ENCODE data around the gene IGFN1.
"Not testable (repeated sequence)": the region's sequence is repeated elsewhere in the genome, so short reads cannot be mapped to it uniquely, and the experiment has no call there.

Gene IGFN1

GRCh38 chr1:201190624-201191051 is at the start of gene IGFN1:
Gene IGFN1 (plus strand): TSS chr1:201190824. CDS start chr1:201193294, 2,470 bp downstream.
- DNase-seq (ENCODE audit: low read depth in 2 of 2), result no peak

- DNase-seq (ENCODE audit: low read depth in 2 of 2), result no peak
Measured at GRCh38 chr1:201140941-201141260, 49.7 kb upstream of the IGFN1 start.

DNA sequence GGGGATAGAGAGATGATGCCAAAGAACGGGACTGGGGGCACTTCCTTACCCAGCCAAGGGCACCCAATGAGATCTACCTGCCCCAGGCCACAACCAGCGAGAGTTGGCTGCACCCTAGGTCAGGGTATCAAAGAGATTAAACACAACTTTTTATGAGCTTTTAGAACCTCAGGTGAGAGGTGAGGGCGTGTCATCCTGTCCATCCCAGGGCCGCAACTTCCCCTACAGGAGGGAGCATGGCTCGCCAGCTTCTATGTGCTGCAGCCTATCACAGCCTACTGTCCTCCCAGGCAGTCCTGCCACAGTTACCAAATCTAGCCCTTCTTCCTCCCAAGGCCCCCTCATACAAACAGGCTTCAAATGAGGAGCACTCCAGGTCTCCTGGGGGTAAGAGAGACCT is 49.2 kb upstream of the IGFN1 start:
- no peak for DNase-seq (ENCODE audit: low read depth in 2 of 2)

DNA sequence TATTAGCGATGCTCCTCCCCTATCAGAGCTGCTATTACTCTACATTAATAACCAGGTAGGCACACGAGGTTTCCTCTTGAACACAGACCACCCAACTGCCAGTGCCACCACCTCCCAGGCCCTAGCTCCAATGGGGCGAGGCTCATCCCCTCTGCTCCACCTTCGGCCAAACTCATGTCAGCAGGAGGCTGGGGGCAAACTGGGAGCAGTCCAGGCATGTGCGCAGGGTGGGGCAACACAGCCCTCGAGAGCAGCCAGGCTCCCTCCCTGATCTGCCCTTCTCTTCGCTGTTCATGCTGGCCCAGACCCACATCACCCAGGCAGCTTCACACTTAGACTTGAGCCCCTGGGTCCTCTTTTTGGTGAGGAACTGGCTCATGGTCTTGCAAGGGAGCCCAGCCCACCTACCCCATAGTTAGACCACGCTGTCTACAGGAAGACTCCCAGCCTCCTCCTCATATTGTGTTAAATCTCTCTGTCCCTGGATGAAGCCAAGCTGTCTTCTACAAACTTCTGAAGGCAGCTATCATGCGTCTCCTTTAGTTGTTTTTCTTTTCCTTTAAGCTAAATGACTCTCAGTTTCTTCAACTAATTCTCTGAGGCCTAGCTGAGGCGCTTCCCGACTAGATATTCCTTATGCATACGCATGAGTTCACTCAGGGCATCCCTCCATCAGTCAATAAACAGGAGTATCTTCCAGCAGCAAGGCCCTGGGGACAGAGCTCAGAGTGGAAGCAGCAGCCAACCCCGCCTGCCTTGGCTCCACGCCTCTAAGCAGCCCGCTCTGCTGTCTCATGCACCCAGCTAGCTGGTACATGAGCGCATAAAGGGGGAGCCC is 48.4 kb upstream of the IGFN1 start:
- no peak for DNase-seq (ENCODE audit: low read depth in 2 of 2)

DNA sequence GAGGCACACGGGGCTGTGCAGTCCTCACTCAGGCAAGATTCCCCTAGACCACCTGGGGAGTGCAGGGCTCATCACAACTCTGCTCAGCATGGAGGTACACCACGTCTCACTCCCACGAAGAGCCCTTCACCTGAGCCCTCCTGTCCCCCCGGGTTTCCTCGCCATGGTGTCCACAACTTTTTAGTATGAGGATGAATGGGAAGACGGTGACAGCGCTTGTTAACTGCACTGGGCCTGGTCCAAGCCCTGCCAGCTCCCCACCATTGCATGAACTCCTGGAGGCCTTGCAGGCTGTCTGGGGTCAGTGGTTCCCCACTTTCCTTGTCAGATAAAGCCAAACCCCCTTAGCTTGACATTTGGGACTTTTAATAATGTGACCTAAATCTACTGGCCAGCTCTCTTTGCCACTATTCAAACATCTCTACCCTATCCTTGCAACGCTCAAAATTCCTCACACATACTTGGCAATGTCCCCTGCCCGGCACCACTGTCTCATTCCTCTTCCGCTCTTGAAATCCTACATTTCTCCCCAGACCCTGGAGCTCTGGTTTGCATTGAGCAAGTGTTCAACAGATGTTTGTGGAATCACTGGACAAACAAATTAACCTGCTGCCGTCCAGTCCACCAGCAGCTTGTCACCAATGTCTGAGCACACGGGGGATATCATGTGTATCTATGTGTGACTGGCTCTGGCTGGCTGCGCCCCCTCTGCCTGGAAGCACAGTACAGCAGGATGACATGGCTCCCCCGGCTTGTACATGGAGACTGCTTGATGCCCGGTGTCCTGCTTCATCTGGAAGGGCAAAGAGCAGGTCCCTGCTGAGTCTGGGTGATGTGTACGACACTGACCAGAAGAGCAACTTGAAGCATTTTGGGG is 47.5 kb upstream of the IGFN1 start:
- DNase-seq (ENCODE audit: low read depth in 2 of 2), result no peak

GRCh38 chr1:201143726-201144635 is 46.6 kb upstream of the IGFN1 start:
- no peak for DNase-seq (ENCODE audit: low read depth in 2 of 2)

GRCh38 chr1:201144701-201145100 is 45.9 kb upstream of the IGFN1 start:
- DNase-seq (ENCODE audit: low read depth in 2 of 2), result no peak

DNA sequence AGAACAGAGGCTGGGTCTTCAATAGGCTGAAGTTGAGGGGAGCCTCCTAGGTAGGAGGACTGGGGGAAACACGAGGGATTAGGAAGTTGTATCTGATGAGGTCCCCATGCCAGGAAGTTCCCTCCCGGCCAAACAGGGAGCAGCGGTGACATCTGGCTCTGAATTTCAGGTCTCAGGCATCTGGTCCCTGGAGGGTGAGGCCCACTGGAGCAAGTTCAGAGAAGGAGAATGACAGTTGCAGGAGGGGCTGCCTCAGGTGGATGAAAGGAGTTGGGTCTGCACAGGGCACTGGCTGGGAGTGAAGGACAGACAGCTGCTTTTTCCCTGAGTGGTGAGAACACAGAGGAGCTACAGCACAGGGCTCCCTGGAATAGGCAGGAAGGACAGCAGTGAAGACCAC is 45.5 kb upstream of the IGFN1 start:
- no peak for DNase-seq (ENCODE audit: low read depth in 2 of 2)

DNA sequence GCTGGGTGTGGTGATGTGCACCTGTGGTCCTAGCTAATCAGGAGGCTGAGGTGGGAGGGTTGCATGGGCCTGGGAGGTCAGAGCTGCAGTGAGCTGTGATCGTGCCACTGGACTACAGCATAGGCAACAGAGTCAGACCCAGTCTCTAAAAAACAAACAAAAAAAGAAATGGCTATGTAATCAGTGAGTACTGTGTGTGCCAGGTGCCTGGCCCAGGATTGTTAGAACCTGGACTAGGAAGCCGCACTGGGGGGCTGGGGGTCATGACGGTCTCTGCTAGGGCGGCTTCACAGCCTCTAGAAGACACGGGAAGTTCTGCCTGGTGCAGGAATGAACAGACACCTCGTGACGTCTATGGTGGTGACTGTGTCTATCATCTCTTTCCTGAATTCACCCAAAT is 44.8 kb upstream of the IGFN1 start:
- DNase-seq (ENCODE audit: low read depth in 2 of 2), result no peak

GRCh38 chr1:201146626-201147390 is 43.8 kb upstream of the IGFN1 start:
- no peak for DNase-seq (ENCODE audit: low read depth in 2 of 2)

GRCh38 chr1:201147396-201148015 is 43.1 kb upstream of the IGFN1 start:
- DNase-seq (ENCODE audit: low read depth in 2 of 2), result no peak

GRCh38 chr1:201149400-201149799 is 41.2 kb upstream of the IGFN1 start:
- DNase-seq (ENCODE audit: low read depth in 2 of 2), result no peak

GRCh38 chr1:201153474-201154388 is 36.9 kb upstream of the IGFN1 start:
- DNase-seq (ENCODE audit: low read depth in 2 of 2), result peak in 1 of 2 donors; percentile 3

DNA sequence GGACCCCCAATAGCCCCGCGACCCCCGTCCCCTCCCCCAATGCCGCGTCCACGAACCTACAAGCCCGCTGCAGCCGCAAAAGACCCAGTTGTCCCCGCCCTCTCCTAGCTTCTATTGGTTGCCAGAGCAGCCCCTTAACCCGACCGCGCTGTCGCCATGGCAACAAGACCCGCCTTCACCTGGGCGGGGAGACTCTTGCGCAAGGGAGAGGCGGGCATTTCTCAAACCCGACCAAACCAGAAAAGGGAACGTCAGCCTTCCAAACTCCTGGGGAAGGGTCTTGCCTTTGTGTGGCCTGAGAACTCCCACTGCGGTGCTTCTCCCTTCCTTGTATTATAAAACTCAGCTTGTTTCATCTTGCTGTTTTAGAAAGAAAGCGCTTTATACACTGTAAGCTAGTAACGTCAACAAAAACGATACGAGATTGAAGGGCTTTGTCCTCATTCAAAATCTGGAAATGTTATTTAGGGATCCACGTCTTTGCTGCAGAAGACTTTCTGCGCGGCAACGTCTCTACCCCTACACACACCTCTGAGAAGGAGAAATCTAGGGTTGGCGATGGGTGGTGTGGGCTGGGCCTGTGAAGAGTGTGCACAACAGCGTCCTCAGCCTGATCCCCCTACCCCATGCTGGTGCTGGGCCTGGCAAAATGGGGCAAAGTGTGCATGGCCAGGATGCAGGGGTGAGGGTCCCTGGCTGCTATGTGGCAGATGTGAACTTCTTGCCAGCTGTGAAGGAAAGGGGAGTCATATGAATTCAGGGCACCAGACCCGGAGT is 36.0 kb upstream of the IGFN1 start, which contains the start of gene TMEM9:
TMEM9 (minus strand) TSS at position 86 of the 777 bp plus-strand sequence. CDS start 551 bp downstream, outside the sequence.
- DNase-seq (ENCODE audit: low read depth in 2 of 2), result peak; percentile 99

DNA sequence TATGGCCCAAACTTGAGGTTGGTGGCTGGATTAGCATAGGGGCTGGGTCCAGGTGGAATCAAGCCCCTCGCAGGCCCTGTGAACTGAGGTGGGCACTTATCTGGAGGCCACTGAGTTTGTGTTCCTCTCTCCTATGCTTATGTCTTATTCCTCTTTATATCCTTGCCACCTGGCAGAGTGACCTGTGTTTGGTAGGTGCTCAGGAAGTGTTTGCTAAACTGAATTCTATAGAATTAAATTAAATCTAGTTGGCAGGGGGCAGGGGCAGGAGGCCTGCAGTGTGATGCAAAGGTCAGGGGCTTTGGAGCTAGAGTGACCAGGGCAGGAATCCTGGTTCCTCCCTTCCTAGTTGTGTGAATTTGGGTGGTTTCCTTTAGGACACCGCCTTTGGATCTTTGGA is 35.3 kb upstream of the IGFN1 start:
- no peak for DNase-seq (ENCODE audit: low read depth in 2 of 2)

DNA sequence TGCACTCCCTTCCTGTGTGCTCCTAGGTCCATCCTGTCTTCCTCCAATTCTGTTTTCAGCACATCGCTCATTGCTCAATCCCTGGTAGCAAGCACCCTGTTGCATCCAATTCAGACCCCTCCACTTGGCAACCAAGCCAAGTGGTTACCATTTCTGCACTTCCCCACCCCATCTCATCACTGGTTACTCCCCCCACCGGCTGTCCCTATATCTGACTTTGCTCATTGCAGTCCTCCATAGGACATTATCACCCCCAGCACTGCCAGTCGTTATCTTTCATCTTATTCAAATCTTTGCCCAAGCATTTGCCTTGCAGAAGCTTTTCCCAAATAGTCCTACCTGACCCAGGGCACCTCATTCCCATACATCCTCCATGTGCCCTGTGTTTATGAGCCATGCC is 34.3 kb upstream of the IGFN1 start:
- no peak for DNase-seq (ENCODE audit: low read depth in 2 of 2)

DNA sequence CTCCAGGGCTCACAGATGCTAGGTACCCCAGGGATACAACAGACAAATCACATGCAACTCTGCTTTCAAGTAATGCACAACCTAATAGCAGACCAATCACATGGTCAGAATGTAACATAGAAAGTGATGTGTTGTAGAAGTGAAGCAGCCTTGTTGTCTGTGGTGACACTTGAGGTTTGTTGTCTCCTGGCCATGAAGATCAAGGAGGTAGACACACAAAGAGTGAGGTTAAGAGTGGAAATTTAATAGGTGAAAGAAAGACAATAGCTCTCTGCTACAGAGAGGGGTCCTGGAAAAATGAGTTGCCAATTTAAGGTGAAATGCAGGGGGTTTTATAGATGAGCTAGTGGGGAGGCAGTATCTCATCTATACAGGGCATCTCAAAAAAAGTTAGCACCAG is 33.8 kb upstream of the IGFN1 start:
- DNase-seq (ENCODE audit: low read depth in 2 of 2), result no peak

GRCh38 chr1:201157949-201158348 is 32.7 kb upstream of the IGFN1 start:
- no peak for DNase-seq (ENCODE audit: low read depth in 2 of 2)

DNA sequence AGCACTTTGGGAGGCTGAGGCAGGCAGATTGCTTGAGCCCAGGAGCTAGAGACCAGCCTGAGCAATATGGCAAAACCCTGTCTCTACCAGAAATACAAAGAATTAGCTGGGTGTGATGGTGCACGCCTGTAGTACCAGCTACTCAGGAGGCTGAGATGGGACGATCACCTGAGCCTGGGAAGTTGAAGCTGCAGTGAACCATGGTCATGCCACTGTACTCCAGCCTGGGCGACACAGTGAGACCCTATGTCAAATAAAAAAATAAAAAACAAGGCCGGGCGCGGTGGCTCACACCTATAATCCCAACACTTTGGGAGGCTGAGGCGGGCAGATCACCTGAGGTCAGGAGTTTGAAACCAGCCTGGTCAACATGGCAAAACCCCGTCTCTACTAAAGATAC is 27.6 kb upstream of the IGFN1 start:
- not testable (repeated sequence) for DNase-seq (ENCODE audit: low read depth in 2 of 2)

All from stimulated activated CD4-positive, alpha-beta T cell treated with anti-CD3 and anti-CD28 coated beads, Interleukin-1b, Interleukin-23, amount 100 ng/mL, for 4 hours (primary cell).